ENCODE measurements around the gene DLG2.

- no peak for TF ChIP-seq CTCF (IDR thresholded peaks at IDR 0.05; ENCODE audit: insufficient read depth, low read length)
- TF ChIP-seq GABPA (IDR thresholded peaks at IDR 0.05; ENCODE audit: low read depth), result no peak
These were observed 1377.6 kb downstream of the DLG2 start for GRCh38 chr11:84249344-84250135.
